ENCODE results near the gene CAMK2N1.

GRCh38 chr1:20469406-20470076 lies 16.5 kb downstream of the CAMK2N1 start:
- no peak for TF ChIP-seq TOX (CRISPR knock-in tag; IDR thresholded peaks at IDR 0.05; ENCODE audit: borderline replicate concordance)
- TF ChIP-seq CREB5 (CRISPR knock-in tag; IDR thresholded peaks at IDR 0.05; ENCODE audit: low read depth): no peak
- TF ChIP-seq PATZ1 (CRISPR knock-in tag; IDR thresholded peaks at IDR 0.05; ENCODE audit: borderline replicate concordance): no peak
- no peak for TF ChIP-seq ZNF565 (CRISPR knock-in tag; conservative IDR thresholded peaks at IDR 0.05; ENCODE audit: low read depth)
- TF ChIP-seq ISL1 (CRISPR knock-in tag; IDR thresholded peaks at IDR 0.05): no peak
- no peak for TF ChIP-seq OSR1 (CRISPR knock-in tag; IDR thresholded peaks at IDR 0.05)
- TF ChIP-seq ZFP3 (CRISPR knock-in tag; IDR thresholded peaks at IDR 0.05): no peak
- no peak for TF ChIP-seq ZNF8 (CRISPR knock-in tag; IDR thresholded peaks at IDR 0.05)
- no peak for TF ChIP-seq GLIS3 (CRISPR knock-in tag; IDR thresholded peaks at IDR 0.05)
- TF ChIP-seq ZC3H10 (CRISPR knock-in tag; IDR thresholded peaks at IDR 0.05): no peak

All from SK-N-SH treated with all-trans-retinoic acid at 6 μM for 48 hours (cell line).